Stimulated activated CD4-positive, alpha-beta T cell treated with anti-CD3 and anti-CD28 coated beads, Interleukin-1b, Interleukin-23, amount 100 ng/mL, for 48 hours (primary cell): ENCODE data around the gene RPS6KB2.

Experiments
- DNase-seq: peaks from one replicate; pipeline ENCODE4 v3.0.0-alpha.2; 2020

RPS6KB2 gene

DNA sequence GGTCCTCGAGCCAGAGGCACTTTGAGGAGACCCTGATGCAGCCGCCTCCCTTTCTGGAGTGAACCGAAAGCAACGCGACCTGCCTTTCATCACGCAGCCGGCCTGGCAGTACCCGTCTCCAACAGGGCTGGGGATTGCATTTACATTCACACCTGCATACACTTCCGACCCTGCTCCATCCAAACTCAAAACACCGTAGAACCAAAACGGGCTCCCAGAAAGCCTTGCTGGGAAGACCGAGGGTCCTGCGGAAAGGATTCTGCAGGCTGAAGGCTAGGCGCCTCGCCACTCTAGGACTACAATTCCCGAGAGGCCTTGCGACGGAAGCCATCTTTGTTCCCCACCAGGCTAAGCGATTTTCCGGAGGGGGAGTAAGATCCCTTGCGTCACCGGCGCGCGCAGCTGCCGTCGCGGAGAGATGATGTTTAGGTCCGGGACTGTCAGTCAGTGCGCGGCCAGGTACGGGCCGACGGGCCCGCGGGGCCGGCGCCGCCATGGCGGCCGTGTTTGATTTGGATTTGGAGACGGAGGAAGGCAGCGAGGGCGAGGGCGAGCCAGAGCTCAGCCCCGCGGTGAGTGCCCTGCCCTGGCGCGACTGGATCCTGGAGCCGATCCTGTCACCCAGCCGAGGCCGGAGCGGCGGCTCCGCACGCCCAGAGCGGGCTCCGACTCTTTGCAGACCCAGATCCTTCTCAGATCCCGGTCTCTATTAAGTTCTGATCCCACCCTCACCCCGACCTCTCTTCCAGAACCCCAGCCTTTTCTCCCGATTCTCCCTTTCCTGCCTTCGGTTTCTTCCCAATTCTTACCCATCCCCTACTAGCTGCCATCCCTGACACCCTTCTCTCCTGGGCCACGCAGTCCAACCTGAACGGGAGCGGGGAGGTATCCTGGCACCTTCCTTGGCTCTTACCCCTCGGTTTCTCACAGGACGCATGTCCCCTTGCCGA lies at the start of gene RPS6KB2:
RPS6KB2 (plus strand) TSS at position 443 of the 950 bp plus-strand sequence; CDS start at position 495, 52 bp downstream.
- DNase-seq, result peak; percentile 99

DNA sequence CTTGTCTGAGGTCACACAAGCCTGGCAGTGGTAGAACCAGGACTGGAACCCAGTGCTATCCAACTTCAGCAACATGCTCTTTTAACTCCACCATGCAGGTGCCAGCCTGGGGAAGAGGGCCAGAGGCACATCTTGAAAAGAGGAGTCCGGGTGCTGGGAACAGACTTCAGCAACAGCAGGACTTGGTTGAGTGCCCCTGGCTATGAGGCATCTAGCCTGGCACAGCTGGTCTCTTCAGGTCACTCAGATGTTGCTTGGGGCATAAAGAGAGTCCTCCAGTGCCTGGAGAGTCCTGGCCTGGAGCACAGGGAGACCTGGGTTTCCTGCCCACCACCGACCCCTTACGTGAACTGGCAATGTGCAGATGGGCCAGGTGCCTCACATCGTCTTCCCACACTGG lies 49.8 kb upstream of the RPS6KB2 start:
- no peak for DNase-seq

DNA sequence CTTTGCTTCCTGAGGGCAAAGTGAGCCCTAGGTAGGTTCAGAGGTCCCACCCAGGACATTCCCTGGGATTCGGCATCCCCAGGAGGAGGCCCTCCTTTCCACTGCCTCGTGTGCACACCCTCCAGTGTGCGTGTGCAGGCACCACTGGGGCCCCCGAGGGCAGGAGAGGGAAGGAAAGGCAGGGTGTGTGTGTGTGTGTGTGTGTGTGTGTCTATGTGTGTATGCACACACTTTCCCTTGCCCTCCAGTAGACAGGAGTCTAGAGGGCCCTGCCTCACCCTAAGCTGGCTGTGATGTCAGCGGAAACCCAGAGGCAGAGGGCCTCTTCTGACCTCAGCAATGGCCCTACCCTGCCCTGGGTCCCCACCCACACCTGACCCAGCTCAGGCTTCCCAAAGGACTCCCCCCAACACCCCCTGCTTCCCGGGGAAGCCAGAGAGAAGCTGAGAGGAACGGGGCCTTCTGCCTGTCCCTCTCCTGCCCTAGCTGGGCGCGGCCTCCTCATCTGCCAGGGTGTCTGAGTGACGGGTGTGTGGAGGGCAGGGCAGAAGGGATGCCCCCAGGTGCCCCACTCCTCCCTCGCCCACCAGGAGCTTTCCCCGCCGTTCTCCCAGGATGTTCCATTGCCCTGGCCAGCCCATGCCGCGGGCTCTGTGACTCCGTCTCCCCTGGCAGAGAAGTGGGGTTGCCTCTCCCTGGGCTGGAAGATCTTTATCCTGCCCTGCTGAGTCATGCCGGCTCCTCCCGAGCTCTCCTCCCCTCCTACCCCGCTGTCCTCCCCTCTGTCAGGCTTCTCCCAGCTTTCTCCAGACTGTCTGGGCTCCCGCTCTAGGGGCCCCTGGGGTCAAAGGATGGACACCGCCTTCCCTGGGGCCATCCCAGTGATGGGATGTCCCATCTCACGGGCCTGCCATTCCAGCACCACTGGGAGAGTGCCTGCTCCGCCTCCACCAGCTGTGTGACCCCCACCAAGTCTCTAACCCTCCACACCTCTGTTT lies 48.9 kb upstream of the RPS6KB2 start:
- no peak for DNase-seq

DNA sequence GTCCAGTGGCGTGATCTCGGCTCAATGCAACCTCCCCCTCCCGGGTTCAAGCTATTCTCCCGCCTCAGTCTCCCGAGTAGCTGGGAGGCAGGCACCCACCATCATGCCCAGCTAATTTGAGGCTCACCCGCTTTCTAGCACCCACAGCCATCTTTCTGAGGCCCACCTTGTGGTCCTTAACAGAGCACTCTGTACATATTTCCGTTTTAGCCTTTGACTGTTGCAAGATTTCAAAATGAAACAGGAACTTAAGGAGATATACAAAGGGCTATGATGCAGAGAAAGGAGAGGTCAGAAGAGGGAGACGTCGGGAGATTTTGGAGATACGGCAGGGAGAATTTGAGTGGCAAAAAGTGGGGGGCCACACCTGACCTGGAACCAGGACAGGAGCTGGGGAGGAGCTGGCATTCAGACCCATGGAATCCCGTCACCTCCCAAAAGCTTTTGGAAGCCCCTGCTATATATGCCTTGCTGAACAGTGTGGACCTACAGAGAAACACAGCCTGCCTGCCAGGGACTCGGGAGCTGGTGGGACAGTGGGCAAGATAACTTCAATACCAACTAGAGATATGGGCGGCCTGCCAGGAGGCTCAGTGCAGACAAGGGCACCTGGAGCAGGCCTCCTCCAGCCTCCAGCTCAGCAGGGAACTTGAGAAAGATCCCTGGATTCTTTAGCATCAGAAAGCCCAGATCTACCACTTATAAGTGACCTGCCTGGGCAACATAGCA lies 46.9 kb upstream of the RPS6KB2 start:
- no peak for DNase-seq

DNA sequence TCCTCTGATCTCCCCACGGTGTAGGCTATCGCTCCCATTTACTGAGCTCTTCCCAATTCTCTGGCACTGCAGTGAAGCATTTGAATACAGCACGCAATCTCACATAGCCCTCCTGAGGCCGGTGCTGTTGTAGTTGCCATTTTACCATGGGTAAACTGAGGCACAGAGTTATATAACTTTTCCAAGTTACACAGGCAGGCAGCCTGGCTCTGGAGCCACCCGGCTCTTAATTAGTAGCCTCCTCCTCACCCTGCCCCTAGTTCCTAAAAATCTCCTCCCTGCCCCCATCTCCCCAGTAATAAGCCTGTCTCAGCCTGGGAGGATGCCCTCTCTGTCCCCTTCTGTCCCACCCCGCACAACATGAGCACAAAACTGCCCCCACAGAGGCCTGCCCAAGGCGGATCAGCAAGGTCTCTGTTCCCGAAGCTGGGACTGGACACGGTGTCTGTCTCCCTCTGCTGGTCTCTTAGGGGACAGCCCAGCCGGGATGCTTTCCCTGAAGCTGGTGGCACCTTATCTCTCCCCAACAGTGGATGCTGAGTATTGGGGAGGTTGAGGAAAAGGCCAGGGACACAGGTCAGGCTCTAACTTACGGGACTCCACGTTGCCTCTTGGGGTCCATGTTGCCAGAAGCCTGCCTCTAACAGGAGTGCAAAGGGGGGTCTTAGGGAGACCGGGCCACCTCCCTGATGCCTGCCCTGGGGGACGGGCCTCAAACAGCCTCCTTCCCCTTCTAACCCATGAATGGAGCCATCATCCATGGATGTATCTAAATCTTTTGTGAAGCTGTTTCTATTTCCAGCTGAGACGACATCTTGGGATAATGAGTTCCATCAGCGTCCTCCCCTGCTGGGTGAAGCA lies 45.8 kb upstream of the RPS6KB2 start:
- peak; percentile 84 for DNase-seq

DNA sequence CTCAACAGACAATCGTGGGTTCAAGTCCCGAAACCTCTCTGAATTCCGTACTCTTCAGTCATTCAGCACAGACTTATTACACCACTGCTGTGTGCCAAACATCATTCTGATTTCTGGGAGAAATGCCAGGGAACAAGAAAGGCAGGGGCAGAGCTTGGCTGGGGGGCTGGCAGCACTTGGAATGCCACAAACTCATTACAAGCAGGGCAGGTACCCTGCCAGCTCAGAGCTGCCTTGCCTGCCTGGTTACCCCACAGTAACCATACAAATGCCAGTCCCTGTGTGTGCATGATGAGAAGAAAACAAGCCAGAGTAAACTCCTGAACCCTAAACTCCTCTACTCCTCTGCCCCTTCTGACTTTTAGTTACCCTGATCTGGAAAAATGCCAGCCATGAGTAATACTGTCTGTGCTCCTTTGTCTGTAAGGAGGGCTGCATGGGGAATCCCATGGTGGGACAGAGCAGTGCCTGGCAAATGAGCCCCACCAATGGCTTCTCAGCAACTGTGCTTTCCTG lies 43.4 kb upstream of the RPS6KB2 start:
- no peak for DNase-seq

DNA sequence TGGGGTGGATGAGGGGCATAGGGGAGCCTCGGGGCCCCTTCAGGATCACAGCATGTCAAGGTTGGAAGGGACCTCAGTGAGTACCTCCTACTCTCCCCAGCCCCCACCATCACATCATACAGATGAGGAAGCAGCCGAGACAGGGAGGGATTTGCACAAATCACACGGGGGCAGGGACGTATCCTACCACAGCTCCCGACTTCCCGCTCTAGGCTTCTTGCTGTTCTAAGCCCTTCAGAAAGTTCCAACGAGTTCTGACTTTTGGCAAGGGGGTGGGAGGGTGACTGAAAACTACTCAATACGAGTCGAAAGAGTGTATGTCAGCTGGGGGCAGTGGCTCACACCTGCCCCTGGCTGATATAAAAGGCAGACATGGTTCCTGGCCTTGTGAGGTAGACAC lies 41.2 kb upstream of the RPS6KB2 start:
- DNase-seq, result no peak

DNA sequence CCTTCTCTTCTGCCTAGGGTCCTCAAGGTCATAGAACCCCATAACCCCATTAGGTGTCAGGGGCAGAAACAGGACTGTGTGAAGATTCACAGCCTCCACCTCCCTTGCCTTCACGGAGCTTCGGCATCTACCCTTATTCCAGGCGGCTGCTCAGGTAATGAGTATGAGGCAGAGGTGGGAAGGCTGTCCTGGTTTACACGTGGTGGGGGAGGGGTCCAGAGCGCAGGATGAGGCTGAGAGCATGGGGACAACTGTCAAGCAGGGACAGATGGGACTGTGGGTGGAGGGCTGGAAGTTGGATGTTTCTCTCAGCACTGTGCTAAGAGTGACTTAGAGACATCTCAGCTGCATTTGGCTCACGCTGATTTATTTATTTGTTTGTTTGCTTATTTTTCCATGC lies 40.8 kb upstream of the RPS6KB2 start:
- no peak for DNase-seq

DNA sequence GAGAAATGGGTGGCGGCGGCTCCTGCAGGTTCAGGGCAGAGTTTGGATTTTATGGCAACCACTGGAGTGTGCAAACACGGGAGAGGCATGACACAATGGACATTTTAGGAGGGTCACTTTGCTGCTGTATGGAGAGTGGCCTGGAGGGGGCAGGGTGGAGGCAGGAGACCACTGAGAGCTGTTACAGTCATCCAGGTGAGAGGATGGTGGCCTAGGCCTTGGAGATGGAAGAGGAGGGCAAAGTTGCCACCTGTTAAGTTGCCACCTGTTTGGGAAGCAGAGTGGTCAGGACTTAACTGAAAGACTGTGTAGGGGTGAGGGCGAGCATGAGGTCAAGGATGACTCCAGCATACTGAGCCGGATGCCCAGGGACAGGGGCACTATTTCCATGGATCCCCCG lies 38.8 kb upstream of the RPS6KB2 start:
- DNase-seq, result peak; percentile 53

DNA sequence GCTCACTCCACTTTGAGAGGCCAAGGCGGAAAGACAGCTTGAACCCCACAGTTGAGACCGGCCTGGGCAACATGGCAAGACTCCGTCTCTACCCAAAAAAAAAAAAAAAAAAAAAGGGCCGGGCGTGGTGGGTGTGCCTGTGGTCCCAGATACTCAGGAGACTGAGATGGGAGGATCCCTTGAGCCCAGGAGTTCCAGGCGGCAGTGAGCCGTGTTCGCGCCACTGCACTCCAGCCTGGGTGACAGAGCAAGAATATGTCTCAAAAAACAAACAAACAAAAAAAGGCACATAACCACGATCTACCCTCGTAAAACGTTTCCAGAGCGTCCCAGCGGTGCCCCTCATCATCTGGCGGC lies 37.4 kb upstream of the RPS6KB2 start:
- DNase-seq, result no peak

DNA sequence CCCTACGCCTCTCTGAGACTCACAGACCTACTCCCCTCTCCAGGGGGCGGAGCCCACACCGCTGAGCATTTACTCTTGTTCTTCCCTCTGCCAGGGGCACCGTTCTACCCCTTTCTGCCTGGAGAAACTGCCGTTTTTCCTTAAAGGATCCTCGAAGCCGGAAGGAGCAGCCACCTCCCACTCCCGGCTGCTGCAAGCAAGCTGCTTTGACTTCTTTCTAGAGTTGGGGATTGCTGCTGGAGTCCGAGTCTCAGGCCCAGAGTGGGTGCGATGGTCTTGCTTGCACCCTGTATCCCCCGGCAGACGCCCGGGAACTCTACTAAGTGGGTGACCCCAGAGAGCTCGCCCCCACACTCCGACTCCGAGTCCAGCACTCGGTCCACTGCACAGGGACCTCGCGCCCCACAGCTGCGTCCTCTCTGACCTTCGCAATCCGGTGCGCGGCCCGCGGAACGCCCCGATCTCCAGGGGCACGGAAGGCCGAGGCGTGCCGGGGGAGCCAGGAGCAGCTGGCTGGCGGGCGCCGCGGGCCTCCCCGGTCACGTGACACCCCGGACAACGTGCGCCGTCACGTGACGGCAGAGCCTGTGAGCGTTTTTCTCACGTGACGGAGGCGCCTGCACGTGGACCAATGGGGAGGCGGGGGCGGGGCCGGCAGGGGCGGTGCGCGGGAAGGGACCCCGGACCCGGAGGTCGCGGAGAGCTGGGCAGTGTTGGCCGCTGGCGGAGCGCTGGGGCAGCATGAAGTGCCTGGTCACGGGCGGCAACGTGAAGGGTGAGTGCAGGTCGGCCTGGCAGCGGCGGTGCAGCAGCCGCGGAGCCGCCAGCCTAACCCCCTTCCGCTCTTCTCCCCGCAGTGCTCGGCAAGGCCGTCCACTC lies 36.8 kb upstream of the RPS6KB2 start, which contains the start of gene RAD9A:
RAD9A (plus strand) TSS at position 683 of the 879 bp plus-strand sequence; CDS start at position 742, 59 bp downstream.
- DNase-seq, result peak; percentile 92

DNA sequence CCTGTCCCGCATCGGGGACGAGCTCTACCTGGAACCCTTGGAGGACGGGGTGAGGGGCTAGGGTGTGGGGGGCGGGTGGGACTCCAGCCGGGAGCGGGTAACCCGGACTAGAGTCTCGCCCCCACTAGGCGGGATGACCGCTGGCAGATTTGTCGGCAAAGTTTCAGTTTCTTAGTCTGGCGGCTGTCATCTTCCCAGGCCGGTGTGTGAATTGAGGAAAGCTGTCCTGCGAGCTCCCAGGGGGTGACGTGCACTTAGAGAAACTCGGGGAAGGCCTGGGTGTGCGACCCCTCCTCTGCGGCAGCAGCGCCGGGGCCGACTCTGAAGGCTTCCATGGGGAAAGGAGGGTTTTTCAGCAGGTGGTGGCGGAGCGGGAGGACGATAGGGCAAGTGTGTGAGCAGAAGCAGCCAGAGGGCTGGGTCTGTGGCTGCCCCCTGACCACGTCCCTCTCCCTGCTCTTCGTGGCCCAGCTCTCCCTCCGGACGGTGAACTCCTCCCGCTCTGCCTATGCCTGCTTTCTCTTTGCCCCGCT lies 36.0 kb upstream of the RPS6KB2 start:
- DNase-seq, result no peak

DNA sequence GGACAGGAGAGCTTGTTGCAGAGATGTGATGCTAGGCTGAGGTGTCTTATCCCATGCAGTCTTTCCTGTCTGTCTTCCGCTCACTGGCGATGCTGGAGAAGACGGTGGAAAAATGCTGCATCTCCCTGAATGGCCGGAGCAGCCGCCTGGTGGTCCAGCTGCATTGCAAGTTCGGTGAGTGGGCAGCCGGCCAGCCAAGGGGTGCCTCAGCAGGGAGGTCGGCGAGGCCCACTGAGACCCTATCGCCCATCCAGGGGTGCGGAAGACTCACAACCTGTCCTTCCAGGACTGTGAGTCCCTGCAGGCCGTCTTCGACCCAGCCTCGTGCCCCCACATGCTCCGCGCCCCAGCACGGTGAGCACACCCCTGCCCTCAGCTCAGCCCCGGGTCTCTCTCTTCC lies 34.9 kb upstream of the RPS6KB2 start:
- DNase-seq, result no peak

DNA sequence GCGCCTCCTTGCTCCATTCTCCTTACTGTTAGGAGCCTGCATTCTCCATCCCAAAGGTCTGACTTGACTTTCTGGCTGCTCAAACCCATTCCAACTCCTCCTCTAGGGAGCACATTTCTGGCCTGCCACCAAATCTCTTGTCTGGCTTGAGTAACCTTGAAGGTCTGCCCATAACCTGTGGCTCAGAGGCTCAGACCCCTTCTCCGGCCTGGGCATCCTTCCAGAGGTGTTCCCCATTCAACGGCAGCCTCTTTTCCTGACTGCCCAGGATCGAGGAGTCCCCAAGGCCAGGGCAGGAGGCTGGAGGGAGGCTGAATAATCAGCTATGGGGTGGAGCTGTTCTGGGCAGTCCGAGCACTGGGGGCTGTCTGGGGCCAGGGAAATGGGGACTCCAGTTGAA lies 34.3 kb upstream of the RPS6KB2 start:
- DNase-seq, result no peak

DNA sequence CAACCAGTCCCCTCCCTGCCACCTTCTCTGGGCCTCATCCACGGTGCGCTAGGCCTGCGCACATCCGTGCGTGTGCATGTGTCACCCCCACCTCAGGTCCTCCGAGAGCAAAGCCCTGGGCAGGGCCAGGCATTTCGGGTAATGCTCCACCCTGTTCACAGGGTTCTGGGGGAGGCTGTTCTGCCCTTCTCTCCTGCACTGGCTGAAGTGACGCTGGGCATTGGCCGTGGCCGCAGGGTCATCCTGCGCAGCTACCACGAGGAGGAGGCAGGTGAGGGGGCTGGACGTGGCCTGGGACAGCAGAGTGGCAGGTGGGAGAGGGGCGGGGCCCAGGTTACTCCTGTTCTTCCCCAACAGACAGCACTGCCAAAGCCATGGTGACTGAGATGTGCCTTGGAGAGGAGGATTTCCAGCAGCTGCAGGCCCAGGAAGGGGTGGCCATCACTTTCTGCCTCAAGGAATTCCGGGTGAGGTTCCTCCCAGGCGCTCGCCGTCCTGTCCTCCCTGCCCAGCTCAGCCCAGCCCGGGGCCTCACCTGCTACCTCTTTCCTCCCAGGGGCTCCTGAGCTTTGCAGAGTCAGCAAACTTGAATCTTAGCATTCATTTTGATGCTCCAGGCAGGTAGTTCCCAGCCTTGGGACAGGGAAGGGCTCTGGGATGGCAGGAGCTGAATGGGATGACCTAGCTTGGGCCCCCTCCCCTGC lies 32.6 kb upstream of the RPS6KB2 start:
- no peak for DNase-seq

DNA sequence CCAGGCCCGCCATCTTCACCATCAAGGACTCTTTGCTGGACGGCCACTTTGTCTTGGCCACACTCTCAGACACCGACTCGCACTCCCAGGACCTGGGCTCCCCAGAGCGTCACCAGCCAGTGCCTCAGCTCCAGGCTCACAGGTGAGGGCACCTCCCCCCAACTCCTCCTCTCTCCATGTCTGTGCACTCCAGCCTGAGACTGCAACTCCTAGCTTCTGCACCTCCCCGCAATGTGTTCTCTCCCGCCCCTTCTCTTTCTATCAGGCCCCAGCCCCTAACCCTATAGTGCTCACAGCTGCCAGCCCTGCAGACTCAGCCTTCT lies 32.1 kb upstream of the RPS6KB2 start:
- DNase-seq, result no peak

DNA sequence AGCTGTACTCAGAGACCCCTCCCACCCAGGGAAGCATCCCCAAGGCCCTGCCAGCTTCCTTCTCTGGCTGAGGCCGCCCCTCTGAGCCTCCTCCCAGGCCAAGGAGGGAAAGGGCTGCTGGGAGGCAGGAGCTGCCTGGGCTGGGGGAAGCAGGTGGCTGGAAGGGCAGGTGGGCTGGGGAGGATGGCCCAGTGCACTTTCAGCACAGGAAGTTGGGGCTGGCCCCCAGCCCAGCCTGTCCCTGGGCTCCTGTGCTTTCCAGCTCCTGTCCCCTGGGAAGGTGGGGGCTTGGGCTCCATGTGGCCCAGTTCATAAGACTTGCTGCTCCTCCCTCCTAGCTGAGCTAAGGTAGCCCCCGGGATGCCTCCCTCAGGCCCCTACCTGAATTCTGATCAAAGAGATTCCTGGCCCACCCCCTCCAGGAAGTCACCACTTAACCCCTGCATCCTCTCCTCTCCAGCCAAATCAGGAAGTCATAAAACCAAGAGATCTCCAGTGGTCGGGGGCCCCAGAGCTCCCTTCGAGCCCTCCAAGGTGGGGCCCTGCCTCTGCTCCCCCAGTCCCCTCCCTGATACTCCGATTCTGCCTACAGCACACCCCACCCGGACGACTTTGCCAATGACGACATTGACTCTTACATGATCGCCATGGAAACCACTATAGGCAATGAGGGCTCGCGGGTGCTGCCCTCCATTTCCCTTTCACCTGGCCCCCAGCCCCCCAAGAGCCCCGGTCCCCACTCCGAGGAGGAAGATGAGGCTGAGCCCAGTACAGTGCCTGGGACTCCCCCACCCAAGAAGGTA lies 31.5 kb upstream of the RPS6KB2 start:
- no peak for DNase-seq

DNA sequence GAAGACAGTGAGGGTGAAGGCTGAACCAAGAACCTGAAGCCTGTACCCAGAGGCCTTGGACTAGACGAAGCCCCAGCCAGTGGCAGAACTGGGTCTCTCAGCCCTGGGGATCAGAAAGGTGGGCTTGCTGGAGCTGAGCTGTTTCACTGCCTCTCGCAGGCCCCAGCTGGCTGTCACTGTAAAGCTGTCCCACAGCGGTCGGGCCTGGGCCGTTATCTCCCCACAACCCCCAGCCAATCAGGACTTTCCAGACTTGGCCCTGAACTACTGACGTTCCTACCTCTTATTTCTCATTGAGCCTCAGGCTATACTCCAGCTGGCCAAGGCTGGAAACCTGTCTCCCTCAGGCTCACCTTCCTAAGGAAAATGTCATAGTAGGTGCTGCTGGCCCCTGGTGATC lies 30.8 kb upstream of the RPS6KB2 start:
- no peak for DNase-seq
